IPS-18c (cell line): ENCODE results near the gene GMPR2.
"Not testable (repeated sequence)": the region's sequence is repeated elsewhere in the genome, so short reads cannot be mapped to it uniquely, and the experiment has no call there.

ENCODE experiments used
- H3K4me3 ChIP-seq: 2 replicates; pipeline ENCODE4 v1.7.0; 2013; ENCODE audit warnings: low read depth, mild to moderate bottlenecking, low read length, moderate library complexity; ENCODE audit not compliant: insufficient read depth
- H3K9me3 ChIP-seq: one replicate; pipeline ENCODE4 v1.6.1; 2013; ENCODE audit warnings: mild to moderate bottlenecking, low read length, moderate library complexity; ENCODE audit not compliant: control insufficient read depth, insufficient read depth

GMPR2 gene

GRCh38 chr14:24238527-24239037 lies 5.9 kb downstream of the GMPR2 start:
- Histone ChIP-seq H3K9me3 (no peaks in the 10 kb centered on the region), H3K4me3 (no peak overlapping the region)

- no peaks in the 10 kb centered on the region for H3K9me3 ChIP-seq
- no peak overlapping the region for H3K4me3 ChIP-seq
Measured at GRCh38 chr14:24240110-24240918, 7.6 kb downstream of the GMPR2 start.

DNA sequence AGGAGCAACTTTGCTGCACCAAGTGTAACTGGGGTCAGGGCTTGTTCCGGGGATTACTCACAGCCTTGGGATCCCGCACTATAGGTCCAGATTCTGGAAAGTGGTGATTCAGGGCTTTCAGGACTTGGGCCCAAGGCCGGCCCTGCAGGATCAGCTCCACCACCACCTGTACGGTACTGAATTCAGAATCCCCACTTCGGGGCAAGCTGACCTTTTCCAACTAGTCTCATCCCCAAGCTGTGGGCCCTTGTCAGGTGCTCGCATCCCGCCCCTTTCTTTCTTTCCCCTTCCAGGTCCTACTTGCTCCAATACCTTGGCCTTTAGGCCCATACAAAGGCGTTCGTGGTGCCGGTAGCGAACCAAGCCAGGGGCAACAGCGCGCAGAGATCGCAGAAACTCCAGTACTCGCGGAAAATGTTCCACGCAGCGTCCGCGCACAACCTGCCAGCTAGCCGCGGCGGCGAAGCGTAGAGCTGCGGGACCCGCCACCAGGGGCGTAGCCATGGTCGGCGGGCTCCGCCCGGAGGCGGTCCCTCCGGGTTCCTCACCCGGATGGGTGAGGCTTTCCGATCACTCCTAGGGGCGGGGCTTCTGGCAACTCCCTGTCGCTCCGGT lies 9.2 kb downstream of the GMPR2 start:
- peak overlapping the region; percentile 70 for H3K4me3 ChIP-seq
- no peaks in the 10 kb centered on the region for H3K9me3 ChIP-seq

DNA sequence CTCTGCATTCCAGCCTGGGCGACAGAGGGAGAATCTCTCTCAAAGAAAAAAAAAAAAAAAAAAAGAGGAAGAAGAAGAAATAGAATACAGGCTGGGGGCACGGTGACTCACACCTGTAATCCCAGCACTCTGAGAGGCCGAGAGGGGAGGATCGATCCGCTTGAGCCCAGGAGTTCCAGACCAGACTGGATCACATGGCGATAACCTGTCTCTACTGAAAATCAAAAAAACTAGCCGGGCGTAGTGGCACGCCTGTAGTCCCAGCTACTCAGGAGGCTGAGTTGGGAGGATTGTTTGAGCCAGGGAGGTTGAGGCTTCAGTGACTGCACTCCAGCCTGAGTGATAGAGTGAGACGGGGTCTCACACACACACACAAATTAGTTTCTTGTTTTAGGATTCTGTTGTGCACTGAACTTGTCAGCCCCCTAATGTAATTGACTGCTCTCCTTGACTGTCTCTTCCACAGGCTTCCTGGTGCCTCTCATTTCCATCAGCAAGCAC lies 10.7 kb downstream of the GMPR2 start:
- Histone ChIP-seq H3K4me3 (peak overlapping the region; percentile 70; the same call in 1 of the 2 replicates), H3K9me3 (no peaks in the 10 kb centered on the region)

- H3K9me3 ChIP-seq, H3K4me3 ChIP-seq: not testable (repeated sequence)
Measured at GRCh38 chr14:24245350-24245749, 12.6 kb downstream of the GMPR2 start.

GRCh38 chr14:24246765-24247212 lies 14.1 kb downstream of the GMPR2 start:
- Histone ChIP-seq H3K4me3 (no peak overlapping the region), H3K9me3 (no peaks in the 10 kb centered on the region)

DNA sequence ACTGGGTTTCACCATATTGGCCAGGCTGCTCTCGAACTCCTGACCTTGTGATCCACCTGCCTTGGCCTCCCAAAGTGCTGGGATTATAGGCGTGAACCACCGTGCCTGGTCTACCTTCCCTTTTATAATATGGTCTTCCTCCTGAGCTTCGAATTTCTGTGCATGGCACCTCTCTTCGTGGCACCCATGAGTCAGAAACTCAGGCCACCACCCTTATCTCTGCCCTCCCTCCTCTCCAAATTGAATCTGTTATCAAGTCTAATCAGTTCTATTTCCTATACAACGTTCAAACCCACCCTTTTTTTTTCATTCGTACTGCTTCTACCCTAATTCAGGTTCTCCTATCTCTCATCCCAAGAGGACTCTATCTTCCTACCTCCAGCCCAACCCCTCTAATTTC lies 14.7 kb downstream of the GMPR2 start:
- H3K9me3 ChIP-seq, result no peaks in the 10 kb centered on the region
- H3K4me3 ChIP-seq, result no peak overlapping the region

GRCh38 chr14:24249230-24250021 lies 16.7 kb downstream of the GMPR2 start:
- H3K4me3 ChIP-seq, result no peak overlapping the region
- H3K9me3 ChIP-seq, result no peaks in the 10 kb centered on the region

GRCh38 chr14:24250354-24250753 lies 17.6 kb downstream of the GMPR2 start:
- Histone ChIP-seq H3K4me3 (no peak overlapping the region), H3K9me3 (no peaks in the 10 kb centered on the region)

GRCh38 chr14:24251880-24252288 lies 19.2 kb downstream of the GMPR2 start:
- Histone ChIP-seq H3K4me3 (no peak overlapping the region), H3K9me3 (no peaks in the 10 kb centered on the region)

DNA sequence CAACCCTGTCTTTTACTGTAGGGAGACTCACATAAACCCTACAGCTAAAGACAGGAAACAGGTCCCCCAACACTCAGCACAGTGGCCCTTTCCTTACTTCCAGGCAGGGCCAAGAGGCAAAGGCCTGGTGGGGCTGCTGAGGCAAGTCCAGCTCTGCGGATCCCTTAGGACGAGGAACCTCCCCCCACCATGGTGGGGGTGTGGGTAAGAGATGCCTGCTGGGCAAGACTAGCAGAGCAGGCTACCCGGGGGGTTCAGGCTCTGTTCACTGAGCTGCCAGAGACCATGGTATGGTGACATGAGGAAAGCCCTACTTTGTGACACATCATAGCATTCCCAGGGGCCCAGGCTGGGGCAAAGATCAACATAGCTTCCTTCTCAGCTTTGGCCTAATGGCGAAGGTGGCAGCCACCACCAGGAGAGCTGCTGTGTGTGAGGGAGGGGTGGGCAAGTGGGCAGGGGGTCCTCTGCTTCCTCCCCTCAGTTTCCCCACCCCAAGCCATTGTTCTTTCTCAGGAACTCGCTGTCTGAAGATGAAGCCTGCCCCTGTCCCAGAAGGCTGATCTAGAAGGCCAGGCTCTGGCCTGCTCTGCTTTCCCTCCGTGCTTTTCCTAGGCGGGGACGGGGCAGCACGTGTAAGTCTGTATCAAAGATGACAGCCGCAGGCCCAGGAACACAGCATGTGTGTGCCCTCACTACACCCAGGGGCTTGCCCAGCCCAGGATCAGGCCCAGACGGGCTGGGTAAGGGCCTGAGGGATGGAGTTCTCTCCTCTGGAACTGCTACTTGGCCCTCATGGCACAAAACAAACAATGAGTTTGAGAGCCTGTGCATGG lies 19.8 kb downstream of the GMPR2 start:
- Histone ChIP-seq H3K4me3 (no peak overlapping the region), H3K9me3 (no peaks in the 10 kb centered on the region)

- Histone ChIP-seq H3K4me3 (no peak overlapping the region), H3K9me3 (no peaks in the 10 kb centered on the region)
Measured at GRCh38 chr14:24253936-24254335, 21.2 kb downstream of the GMPR2 start.

DNA sequence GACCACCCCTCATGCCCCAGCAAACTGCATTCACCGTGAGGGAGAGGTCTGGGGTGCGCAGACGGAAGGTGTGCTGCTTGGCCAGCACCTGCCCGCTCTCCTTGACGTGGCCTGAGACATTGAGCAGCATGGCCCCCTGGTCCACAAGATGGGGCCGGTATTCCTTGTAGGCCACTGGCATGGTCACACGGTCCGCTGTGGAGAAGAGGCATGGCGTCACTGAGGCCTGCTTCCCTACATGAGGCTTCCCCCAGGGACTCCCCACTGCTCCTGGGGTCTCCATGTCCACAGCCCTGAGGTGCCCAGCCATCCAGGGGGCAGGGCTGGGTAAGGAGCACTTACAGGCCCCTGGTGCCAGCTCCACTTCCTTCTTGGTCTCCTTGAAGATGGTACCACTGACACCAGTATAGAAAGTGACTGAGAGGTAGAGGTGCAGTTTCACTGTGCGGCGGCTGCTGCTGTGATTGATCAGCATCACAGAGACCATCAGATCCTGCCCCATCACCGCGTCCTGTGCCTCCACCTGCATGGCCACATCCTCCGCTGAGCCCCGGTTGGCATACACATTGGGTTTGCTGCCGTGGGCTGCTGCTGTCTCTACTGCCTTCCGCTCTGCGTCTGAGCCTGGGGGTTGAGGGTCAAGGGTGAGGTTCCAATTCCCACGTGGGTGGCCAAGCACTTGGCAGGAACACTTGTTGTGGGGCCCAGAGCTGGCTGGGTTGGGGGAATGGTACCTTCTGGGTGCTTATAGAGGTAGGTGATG lies 22.1 kb downstream of the GMPR2 start:
- Histone ChIP-seq H3K9me3 (no peaks in the 10 kb centered on the region), H3K4me3 (no peak overlapping the region)

GRCh38 chr14:24255438-24255837 lies 22.7 kb downstream of the GMPR2 start:
- Histone ChIP-seq H3K9me3 (no peaks in the 10 kb centered on the region), H3K4me3 (no peak overlapping the region)

DNA sequence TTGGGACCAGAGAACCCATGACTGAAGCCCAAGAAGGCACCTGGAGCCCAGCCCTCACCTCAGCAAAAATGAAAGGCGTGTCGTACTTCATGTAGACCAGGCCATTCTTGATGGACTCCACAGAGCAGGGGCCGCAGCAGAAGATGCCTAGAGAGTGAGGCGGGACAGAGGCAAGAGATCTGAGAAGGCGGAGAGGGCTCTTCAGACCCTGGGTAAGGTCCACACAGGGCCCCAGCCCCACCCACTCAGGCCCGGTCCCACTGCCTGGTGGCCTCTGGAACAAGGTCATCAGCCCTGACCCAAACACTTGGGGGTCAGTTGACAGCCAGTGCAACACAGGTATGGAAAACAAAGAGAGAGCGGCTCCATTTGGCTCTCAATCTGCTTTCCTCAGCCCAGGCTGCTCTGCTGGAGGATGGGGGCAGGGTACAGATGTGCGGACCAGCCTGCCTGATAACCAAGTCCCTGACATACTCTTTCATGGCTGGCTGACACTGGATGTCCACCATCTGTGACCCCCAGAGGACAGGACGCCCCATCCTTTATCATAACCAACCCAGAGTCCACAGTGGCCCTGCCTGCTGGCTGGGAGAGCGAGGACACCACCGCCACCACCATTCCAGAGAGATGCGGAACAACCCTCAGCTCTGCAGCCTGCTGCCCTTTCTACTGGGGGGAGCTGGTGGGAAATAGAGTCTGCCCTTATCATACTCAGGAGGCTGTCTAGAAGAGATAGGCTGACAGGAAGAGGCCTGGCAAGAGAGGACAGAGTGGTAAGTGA lies 23.4 kb downstream of the GMPR2 start:
- Histone ChIP-seq H3K9me3 (no peaks in the 10 kb centered on the region), H3K4me3 (no peak overlapping the region)
